PC-3 (cell line): ENCODE measurements around the gene SERPINA12. TPM values are rescaled to one million over a fixed set of nuclear protein-coding genes. Genes with fewer than 3 reads are reported as not detected.

ENCODE experiments used
- ATAC-seq: fragments of 200-7000 bp; cut with Tn5 transposase; 2 replicates; pipeline ENCODE4 v1.9.1; 2020; ENCODE audit warnings: mild to moderate bottlenecking, moderate library complexity
- BruUV-seq: library from RNA; stranded (reverse); fragments of 400-500 nt; replicated peaks from 2 replicates; lab custom pipeline; 2021; lab: Mats Ljungman, UMichigan
- CTCF ChIA-PET: fragments of 300-600 bp; sonication (Branson Sonifier 250); formaldehyde crosslinking; loops from one replicate; lab custom pipeline; 2022; ENCODE audit warnings: antibody characterized with exemption; lab: Charles Lee
- POLR2A ChIA-PET: fragments of 300-600 bp; sonication (Branson Sonifier 250); formaldehyde crosslinking; loops from one replicate; lab custom pipeline; 2022; ENCODE audit warnings: antibody characterized with exemption; ENCODE audit not compliant: unreplicated experiment; lab: Charles Lee
- DNase-seq: peaks from one replicate; pipeline ENCODE4 v3.0.0-alpha.2; 2015
- H2AFZ ChIP-seq: fragments of 300-600 bp; sonication (generic); 2 replicates; pipeline ENCODE4 v1.6.0; 2016; ENCODE audit warnings: antibody characterized with exemption, low read length
- H3F3A ChIP-seq: fragments of 300-600 bp; sonication (generic); one replicate; pipeline ENCODE4 v1.6.0; 2017; ENCODE audit warnings: antibody characterized with exemption, low read length, control low read depth, mild to moderate bottlenecking; ENCODE audit not compliant: unreplicated experiment
- H3K27ac ChIP-seq: fragments of 300-600 bp; sonication (generic); 2 replicates; pipeline ENCODE4 v1.5.1; 2016; ENCODE audit warnings: mild to moderate bottlenecking, low read length
- H3K27me3 ChIP-seq: fragments of 300-600 bp; sonication (generic); 2 replicates; pipeline ENCODE4 v1.6.1; 2016; ENCODE audit warnings: low read length, mixed read lengths
- H3K36me3 ChIP-seq: fragments of 300-600 bp; sonication (generic); 2 replicates; pipeline ENCODE4 v1.6.1; 2016; ENCODE audit warnings: low read depth, mixed run types, low read length, mixed read lengths
- H3K4me1 ChIP-seq: fragments of 300-600 bp; sonication (generic); 2 replicates; pipeline ENCODE4 v1.5.1; 2016; ENCODE audit warnings: low read length; ENCODE audit not compliant: insufficient read depth
- H3K4me2 ChIP-seq: fragments of 300-600 bp; sonication (generic); 2 replicates; pipeline ENCODE4 v1.6.0; 2016; ENCODE audit warnings: low read length
- H3K4me3 ChIP-seq: fragments of 300-600 bp; sonication (generic); 2 replicates; pipeline ENCODE4 v1.5.1; 2016; ENCODE audit warnings: mild to moderate bottlenecking, low read length, mixed read lengths
- H3K79me2 ChIP-seq: fragments of 300-600 bp; sonication (generic); 2 replicates; pipeline ENCODE4 v1.6.1; 2017; ENCODE audit warnings: low read length, mixed read lengths
- H3K9ac ChIP-seq: fragments of 300-600 bp; sonication (generic); 2 replicates; pipeline ENCODE4 v1.6.0; 2016; ENCODE audit warnings: mild to moderate bottlenecking, low read length
- H3K9me2 ChIP-seq: fragments of 300-600 bp; sonication (generic); replicated peaks from 2 replicates; pipeline ENCODE4 v1.6.1; 2016; ENCODE audit warnings: mixed run types, low read length, mixed read lengths
- H3K9me3 ChIP-seq: fragments of 300-600 bp; sonication (generic); 2 replicates; pipeline ENCODE4 v1.6.1; 2016; ENCODE audit warnings: low read length, mixed read lengths
- H4K20me1 ChIP-seq: fragments of 300-600 bp; sonication (generic); 2 replicates; pipeline ENCODE4 v1.6.1; 2016; ENCODE audit warnings: low read length, mixed read lengths
- CTCF ChIP-seq: fragments of 300-600 bp; sonication (generic); conservative IDR thresholded peaks from 2 replicates; pipeline ENCODE4 v1.5.1; 2017; ENCODE audit warnings: antibody characterized with exemption, low read depth, mild to moderate bottlenecking, low read length
- EZH2 ChIP-seq: fragments of 300-600 bp; sonication (generic); IDR thresholded peaks from one replicate; pipeline ENCODE4 v1.6.1; 2017; ENCODE audit warnings: antibody characterized with exemption, mild to moderate bottlenecking, low read length; ENCODE audit not compliant: unreplicated experiment
- EZH2phosphoT487 ChIP-seq: fragments of 300-600 bp; sonication (generic); IDR thresholded peaks from 2 replicates; pipeline ENCODE4 v1.6.1; 2018; ENCODE audit warnings: mild to moderate bottlenecking, antibody characterized with exemption, low read length, borderline replicate concordance
- intact Hi-C: fragments of 100-400 bp; cut with micrococcal nuclease; formaldehyde crosslinking; loops from 2 replicates; pipeline ENCODE4 v1.9.0; 2023
- total RNA-seq: library from RNA; depleted of rRNA; stranded (reverse); fragments of >200 nt; gene quantifications from 2 replicates; pipeline ENCODE4 v1.2.3, GENCODE V29; 2014

SERPINA12 gene
- total RNA-seq, 1 experiment from 2014 or later = not detected

GRCh38 chr14:94462219-94462551 is 47.1 kb downstream of the SERPINA12 start:
- no peaks in the 10 kb centered on the region for H3K9me3 ChIP-seq
- ChIA-PET POLR2A (no interaction called here), CTCF (no interaction called here)
- no peak for ATAC-seq
- no peaks in the 10 kb centered on the region for H3K79me2 ChIP-seq
- no peaks in the 10 kb centered on the region for H3K36me3 ChIP-seq
- TF ChIP-seq EZH2 = no peak
- TF ChIP-seq EZH2phosphoT487 = no peak
- TF ChIP-seq CTCF = no peak
- no peak for DNase-seq
- H4K20me1 ChIP-seq = no peaks in the 10 kb centered on the region
- H3F3A ChIP-seq = no peaks in the 10 kb centered on the region
- no peak overlapping the region for H3K4me2 ChIP-seq
- no peak overlapping the region for H3K27ac ChIP-seq
- BruUV-seq = no TSS peak
- no peak overlapping the region for H2AFZ ChIP-seq
- no peaks in the 10 kb centered on the region for H3K9me2 ChIP-seq
- no peaks in the 10 kb centered on the region for H3K27me3 ChIP-seq
- intact Hi-C loops = no loop called here
- H3K4me1 ChIP-seq = no peaks in the 10 kb centered on the region
- H3K9ac ChIP-seq = no peak overlapping the region
- H3K4me3 ChIP-seq = no peak overlapping the region

- Histone ChIP-seq H2AFZ (no peak overlapping the region), H3K27ac (no peak overlapping the region), H3K4me2 (no peak overlapping the region), H3K4me1 (no peaks in the 10 kb centered on the region), H3F3A (no peaks in the 10 kb centered on the region), H3K79me2 (no peaks in the 10 kb centered on the region), H3K9me3 (no peaks in the 10 kb centered on the region), H3K4me3 (no peak overlapping the region), H4K20me1 (no peaks in the 10 kb centered on the region), H3K9ac (no peak overlapping the region), H3K36me3 (no peaks in the 10 kb centered on the region), H3K27me3 (no peaks in the 10 kb centered on the region), H3K9me2 (no peaks in the 10 kb centered on the region)
- ATAC-seq = no peak
- no peak for TF ChIP-seq EZH2phosphoT487
- TF ChIP-seq EZH2 = no peak
- no peak for TF ChIP-seq CTCF
- intact Hi-C loops = no loop called here
- POLR2A ChIA-PET = no interaction called here
- no TSS peak for BruUV-seq
- CTCF ChIA-PET = no interaction called here
- DNase-seq = no peak
These were observed 47.6 kb downstream of the SERPINA12 start for GRCh38 chr14:94461526-94462218.

GRCh38 chr14:94460631-94461416 is 48.4 kb downstream of the SERPINA12 start:
- POLR2A ChIA-PET = no interaction called here
- Histone ChIP-seq H3K36me3 (no peaks in the 10 kb centered on the region), H3K27me3 (no peaks in the 10 kb centered on the region), H3K27ac (no peak overlapping the region), H3K9me2 (no peaks in the 10 kb centered on the region), H2AFZ (no peak overlapping the region), H3K4me1 (no peaks in the 10 kb centered on the region), H3K4me2 (no peak overlapping the region), H4K20me1 (no peaks in the 10 kb centered on the region), H3K9ac (no peak overlapping the region), H3K9me3 (no peaks in the 10 kb centered on the region), H3F3A (no peaks in the 10 kb centered on the region), H3K4me3 (no peak overlapping the region), H3K79me2 (no peaks in the 10 kb centered on the region)
- TF ChIP-seq EZH2phosphoT487 (no peak), CTCF (no peak), EZH2 (no peak)
- CTCF ChIA-PET = no interaction called here
- ATAC-seq (no peak), DNase-seq (no peak)
- BruUV-seq = no TSS peak
- intact Hi-C loops = no loop called here
